Measurements from ENCODE around the gene KLHL11.

KLHL11 gene

GRCh38 chr17:41868568-41868967, 3.3 kb upstream of the KLHL11 start:
- Histone ChIP-seq H3F3A (ENCODE audit: insufficient read depth) (peaks cover 21% of the 10 kb centered on the region), H2AFZ (ENCODE audit: low read depth, low read length, severe bottlenecking) (no peak overlapping the region), H3K9me2 (replicated peaks; ENCODE audit: insufficient read depth, low read length) (no peaks in the 10 kb centered on the region), H3K36me3 (ENCODE audit: low read length) (peaks cover 13% of the 10 kb centered on the region; the same call in 1 of the 2 replicates), H3K79me2 (ENCODE audit: insufficient read depth, low read length) (peaks cover 15% of the 10 kb centered on the region), H3K9me3 (ENCODE audit: insufficient read depth, low read length) (no peaks in the 10 kb centered on the region), H3K27ac (ENCODE audit: low read depth, low read length) (no peak overlapping the region), H4K20me1 (ENCODE audit: low read depth, low read length) (no peaks in the 10 kb centered on the region), H3K27me3 (ENCODE audit: low read length) (no peaks in the 10 kb centered on the region), H3K9ac (ENCODE audit: low read length) (no peak overlapping the region), H3K4me3 (ENCODE audit: insufficient read depth, low read length, poor library complexity, severe bottlenecking) (no peak overlapping the region), H3K4me2 (ENCODE audit: low read depth, low read length, poor library complexity, severe bottlenecking) (no peak overlapping the region)
- no peak for TF ChIP-seq CTCF (IDR thresholded peaks at IDR 0.05; ENCODE audit: insufficient read depth, low read length, poor library complexity, severe bottlenecking)
- TF ChIP-seq EZH2phosphoT487 (conservative IDR thresholded peaks at IDR 0.05; ENCODE audit: low read length), result no peak

- peak overlapping the region; percentile 84 for H3K9ac ChIP-seq (ENCODE audit: low read length)
- peaks cover 43% of the 10 kb centered on the region for H3K79me2 ChIP-seq (ENCODE audit: insufficient read depth, low read length)
- H3K9me3 ChIP-seq (ENCODE audit: insufficient read depth, low read length), result no peaks in the 10 kb centered on the region
- no peaks in the 10 kb centered on the region for H3K9me2 ChIP-seq (replicated peaks; ENCODE audit: insufficient read depth, low read length)
- H3K36me3 ChIP-seq (ENCODE audit: low read length), result peaks cover 11% of the 10 kb centered on the region; the same call in 1 of the 2 replicates
- peak overlapping the region; percentile 58 for H2AFZ ChIP-seq (ENCODE audit: low read depth, low read length, severe bottlenecking)
- peak overlapping the region; percentile 41; the same call in 1 of the 2 replicates for H3K27ac ChIP-seq (ENCODE audit: low read depth, low read length)
- H3F3A ChIP-seq (ENCODE audit: insufficient read depth), result peaks cover 24% of the 10 kb centered on the region
- no peaks in the 10 kb centered on the region for H3K27me3 ChIP-seq (ENCODE audit: low read length)
- peak overlapping the region; percentile 25 for H3K4me3 ChIP-seq (ENCODE audit: insufficient read depth, low read length, poor library complexity, severe bottlenecking)
- H3K4me2 ChIP-seq (ENCODE audit: low read depth, low read length, poor library complexity, severe bottlenecking), result peak overlapping the region; percentile 56
- H4K20me1 ChIP-seq (ENCODE audit: low read depth, low read length), result no peaks in the 10 kb centered on the region; the same call in 1 of the 2 replicates
- TF ChIP-seq CTCF (IDR thresholded peaks at IDR 0.05; ENCODE audit: insufficient read depth, low read length, poor library complexity, severe bottlenecking) (no peak), EZH2phosphoT487 (conservative IDR thresholded peaks at IDR 0.05; ENCODE audit: low read length) (no peak)
Observed at GRCh38 chr17:41865596-41865893, 322 bp upstream of the KLHL11 start.

GRCh38 chr17:41864498-41864835, 756 bp downstream of the KLHL11 start:
- Histone ChIP-seq H3K9me3 (ENCODE audit: insufficient read depth, low read length) (no peaks in the 10 kb centered on the region), H3K79me2 (ENCODE audit: insufficient read depth, low read length) (peaks cover 54% of the 10 kb centered on the region), H3K9me2 (replicated peaks; ENCODE audit: insufficient read depth, low read length) (no peaks in the 10 kb centered on the region), H3F3A (ENCODE audit: insufficient read depth) (peaks cover 24% of the 10 kb centered on the region), H3K4me2 (ENCODE audit: low read depth, low read length, poor library complexity, severe bottlenecking) (peak overlapping the region; percentile 82), H3K4me3 (ENCODE audit: insufficient read depth, low read length, poor library complexity, severe bottlenecking) (peak overlapping the region; percentile 78), H2AFZ (ENCODE audit: low read depth, low read length, severe bottlenecking) (peak overlapping the region; percentile 66), H3K27me3 (ENCODE audit: low read length) (no peaks in the 10 kb centered on the region), H4K20me1 (ENCODE audit: low read depth, low read length) (no peaks in the 10 kb centered on the region; the same call in 1 of the 2 replicates), H3K27ac (ENCODE audit: low read depth, low read length) (peak overlapping the region; percentile 57), H3K9ac (ENCODE audit: low read length) (peak overlapping the region; percentile 84), H3K36me3 (ENCODE audit: low read length) (peaks cover 11% of the 10 kb centered on the region; the same call in 1 of the 2 replicates)
- TF ChIP-seq EZH2phosphoT487 (conservative IDR thresholded peaks at IDR 0.05; ENCODE audit: low read length) (no peak), CTCF (IDR thresholded peaks at IDR 0.05; ENCODE audit: insufficient read depth, low read length, poor library complexity, severe bottlenecking) (no peak)

Data from SU-DHL-6 (cell line).